Measurements from ENCODE around the gene ANG. TPM values are rescaled to one million over a fixed set of nuclear protein-coding genes. Genes with fewer than 3 reads are reported as not detected.
A peak's percentile ranks its signal among the peaks of the same experiment; 100 is the strongest.

ANG gene
- total and polyA plus RNA-seq, 2 of the 8 experiments (the other 6 are each of a cell fraction or from before 2014, with no cell fraction given), result 2.2 to 4.6 TPM

DNA sequence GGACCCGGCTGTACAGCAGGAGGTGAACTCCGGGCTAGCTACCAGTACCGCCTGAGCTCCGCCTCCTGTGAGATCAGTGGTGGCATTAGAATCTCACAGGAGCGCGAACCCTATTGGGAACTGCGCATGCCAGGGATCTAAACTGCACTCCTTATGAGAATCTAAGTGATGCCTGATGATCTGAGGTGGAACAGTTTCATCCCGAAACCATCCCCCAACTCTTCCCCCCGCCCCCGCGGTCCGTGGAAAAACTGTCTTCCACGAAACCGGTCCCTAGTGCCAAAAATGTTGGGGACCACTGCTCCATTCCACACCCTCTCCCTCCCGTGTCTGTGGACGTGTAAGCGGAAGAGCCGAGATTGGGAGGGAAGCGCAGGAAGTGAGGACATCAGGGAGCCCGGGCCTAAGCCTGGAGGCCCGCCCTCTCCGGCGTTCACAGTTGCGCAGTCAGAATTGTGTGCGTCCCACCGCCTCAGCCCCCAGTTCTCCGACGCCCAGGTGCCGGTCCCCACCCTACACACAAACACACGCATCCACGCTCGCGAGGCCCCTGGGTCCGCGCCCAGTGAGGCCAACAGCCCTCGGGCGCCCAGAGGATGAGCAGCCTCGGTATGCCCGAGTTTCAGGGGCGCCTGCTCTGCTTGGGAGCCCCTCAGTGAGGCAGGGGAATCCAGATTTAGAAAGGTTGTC is 6.0 kb upstream of the ANG start:
- H3K27ac ChIP-seq (ENCODE audit: low read depth, low read length), result peak overlapping the region; percentile 62; the same call in 1 of the 2 replicates
- no peaks in the 10 kb centered on the region for H4K20me1 ChIP-seq (replicated peaks in 1 of 2; ENCODE audit: control insufficient read depth in 1 of 2, insufficient read depth in 2 of 2, low read length in 2 of 2)
- no peak for FAIRE-seq
- peaks cover 0 to 6% (median 4%) of the 10 kb centered on the region in 4 experiments; a peak in 5 of 7 replicates for H3K4me1 ChIP-seq (replicated peaks in 1 of 4; ENCODE audit: control insufficient read depth in 3 of 4, insufficient read depth in 4 of 4, low read length in 3 of 4)
- peak in 1 of 2 experiments; percentile 76 for DNase-seq (ENCODE audit: low read depth in 1 of 2, low spot score in 2 of 2)
- H2BK5ac ChIP-seq (ENCODE audit: low read depth, low read length), result peak overlapping the region; percentile 10; the same call in 1 of the 2 replicates
- H4K91ac ChIP-seq (replicated peaks; ENCODE audit: insufficient read length, low read length), result peak overlapping the region; percentile 88
- no peaks in the 10 kb centered on the region for H3K36me3 ChIP-seq (ENCODE audit: control insufficient read depth in 2 of 4, insufficient read depth in 4 of 4, low read length in 3 of 4)
- H4K8ac ChIP-seq (ENCODE audit: extremely low read depth, insufficient read depth, low read length), result peak overlapping the region; percentile 83; the same call in 1 of the 2 replicates
- peak overlapping the region; percentile 80 for H3K4ac ChIP-seq (replicated peaks; ENCODE audit: insufficient read length, low read depth, low read length)
- 2% methylated on average over 35 of the region's 40 CpGs; no CpG with 5 or more reads in 1 of the 2 experiments for WGBS, 2 experiments (ENCODE audit: extremely low coverage in 1 of 2, insufficient coverage in 1 of 2, insufficient read length in 1 of 2, insufficient replicate concordance in 2 of 2, low coverage in 1 of 2, low lambda C conversion rate in 2 of 2, missing lambda C conversion rate in 1 of 2)
- no peak overlapping the region for H2BK20ac ChIP-seq (ENCODE audit: low read length)
- ChIA-PET POLR2A (ENCODE audit: partially characterized antibody) (interaction anchor here (1.0 to 3.2 kb wide), 8 partner anchors 21 to 288 kb away, joined by 3 to 17 read pairs (median 5); no protein-coding TSS in a partner anchor), CTCF (ENCODE audit: partially characterized antibody) (interaction anchor here (0.8 to 16.7 kb wide), 10 partner anchors 8 to 339 kb away, joined by 3 to 282 read pairs (median 6); partner anchors contain the start of gene PARP2)
- H2BK12ac ChIP-seq (ENCODE audit: low read depth, low read length), result no peak overlapping the region
- H3K4me3 ChIP-seq (ENCODE audit: extremely low read depth in 1 of 4, insufficient read depth in 2 of 4, low read depth in 3 of 4, low read length in 4 of 4), result peak overlapping the region; percentile 67 to 99 (median 98)
- H3K9ac ChIP-seq (replicated peaks in 1 of 4; ENCODE audit: extremely low read depth in 1 of 4, low read depth in 3 of 4, low read length in 3 of 4), result peak overlapping the region in 3 of 4 experiments; percentile 55 to 75 (median 74); a peak in 5 of 7 replicates
- no peak overlapping the region for H3K14ac ChIP-seq (ENCODE audit: insufficient read length)
- no peak overlapping the region for H2AK5ac ChIP-seq (ENCODE audit: low read depth, low read length)
- peak overlapping the region; percentile 34; the same call in 1 of the 2 replicates for H2AFZ ChIP-seq (ENCODE audit: low read length)
- H3K18ac ChIP-seq (ENCODE audit: extremely low read depth, low read length), result no peak overlapping the region; the same call in 1 of the 2 replicates
- no peaks in the 10 kb centered on the region for H3K9me3 ChIP-seq (ENCODE audit: insufficient read depth in 2 of 2, low read depth in 1 of 2, low read length in 1 of 2)
- H3K23me2 ChIP-seq (ENCODE audit: low read depth, low read length), result peaks cover 27% of the 10 kb centered on the region
- H3K79me2 ChIP-seq (ENCODE audit: control insufficient read depth in 1 of 2, insufficient read depth in 2 of 2, low read length in 2 of 2), result no peaks in the 10 kb centered on the region
- H3K56ac ChIP-seq (replicated peaks; ENCODE audit: insufficient read length, low read depth, low read length), result peak overlapping the region; percentile 87
- H3K4me2 ChIP-seq (ENCODE audit: insufficient read depth in 1 of 2, low read depth in 2 of 2, low read length in 2 of 2), result peak overlapping the region; percentile 60 to 79
- no peak overlapping the region for H2BK120ac ChIP-seq (replicated peaks; ENCODE audit: low read depth, low read length)
- no peaks in the 10 kb centered on the region for H3K27me3 ChIP-seq (replicated peaks in 1 of 4; ENCODE audit: control insufficient read depth in 3 of 4, extremely low read depth in 1 of 4, insufficient read depth in 3 of 4, low read length in 3 of 4)
- no peak overlapping the region for H3K23ac ChIP-seq (ENCODE audit: insufficient read length)
- no peaks in the 10 kb centered on the region for H3K79me1 ChIP-seq (ENCODE audit: low read depth, low read length)
- H2BK15ac ChIP-seq (ENCODE audit: low read length), result no peak overlapping the region
- H4K5ac ChIP-seq (ENCODE audit: insufficient read length, low read depth, low read length), result peak overlapping the region; percentile 49
- TF ChIP-seq ASH2L (IDR thresholded peaks at IDR 0.05; ENCODE audit: low read length) (peak; percentile 98), KDM4A (IDR thresholded peaks at IDR 0.05; ENCODE audit: low read depth, low read length, severe bottlenecking) (peak; percentile 87), EGR1 (IDR thresholded peaks at IDR 0.05; ENCODE audit: borderline replicate concordance, low read depth, low read length) (no peak), POU5F1 (IDR thresholded peaks at IDR 0.05; ENCODE audit: low read depth, low read length) (no peak), TEAD4 (IDR thresholded peaks at IDR 0.05; ENCODE audit: low read depth, low read length) (no peak), JUN (IDR thresholded peaks at IDR 0.05; ENCODE audit: low read depth, low read length) (no peak), TAF7 (optimal IDR thresholded peaks at IDR 0.05; ENCODE audit: borderline replicate concordance, low read depth, low read length) (no peak), BRCA1 (IDR thresholded peaks at IDR 0.05; ENCODE audit: low read depth, low read length) (no peak), CREB1 (IDR thresholded peaks at IDR 0.05) (no peak), RFX5 (IDR thresholded peaks at IDR 0.05; ENCODE audit: borderline replicate concordance, low read depth, low read length) (no peak), YY1 (IDR thresholded peaks at IDR 0.05; ENCODE audit: low read depth, low read length) (no peak), EZH2 (IDR thresholded peaks at IDR 0.05; ENCODE audit: low read depth, low read length, severe bottlenecking) (no peak), ZNF274 (IDR thresholded peaks at IDR 0.05; ENCODE audit: borderline replicate concordance, extremely low read depth, low read length) (no peak)
